LNCaP clone FGC (cell line): Measurements from ENCODE around the gene NPFFR1.
"Not testable (repeated sequence)": the region's sequence is repeated elsewhere in the genome, so short reads cannot be mapped to it uniquely, and the experiment has no call there.

ENCODE experiments used
- DNase-seq: peaks from one replicate; pipeline ENCODE4 v3.0.0-alpha.2; 2011; ENCODE audit warnings: low read depth
- H3K4me3 ChIP-seq: 2 replicates; pipeline ENCODE4 v1.5.1; 2011; ENCODE audit warnings: mild to moderate bottlenecking, low read depth, low read length, control low read depth
- TF ChIP-seq, protein P1 (sequence below): IDR thresholded peaks from 2 replicates; pipeline ENCODE4 v1.5.1; 2012; ENCODE audit warnings: mild to moderate bottlenecking; ENCODE audit not compliant: control insufficient read depth, insufficient read depth; ENCODE audit errors: extremely low read depth

Gene NPFFR1

DNA sequence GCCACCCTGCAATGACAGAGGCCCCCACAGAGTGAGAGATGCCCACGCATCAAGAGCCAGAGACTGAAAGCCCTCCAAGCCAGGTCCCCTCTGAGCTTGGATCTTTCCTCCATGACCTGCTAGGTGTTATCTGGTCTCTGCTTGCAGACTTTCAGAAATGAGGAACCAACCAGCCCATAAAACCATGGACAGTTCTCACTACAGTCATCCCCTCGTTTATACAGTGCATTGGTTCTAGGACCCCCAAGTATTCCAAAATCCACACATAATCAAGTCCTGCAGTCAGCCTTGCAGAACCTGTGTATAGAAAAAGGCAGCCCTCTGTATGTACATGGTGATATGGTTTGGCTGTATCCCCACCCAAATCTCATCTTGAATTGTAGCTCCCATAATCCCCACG is 23.1 kb downstream of the NPFFR1 start:
- DNase-seq, result no peak
- TF ChIP-seq, protein P1, sequence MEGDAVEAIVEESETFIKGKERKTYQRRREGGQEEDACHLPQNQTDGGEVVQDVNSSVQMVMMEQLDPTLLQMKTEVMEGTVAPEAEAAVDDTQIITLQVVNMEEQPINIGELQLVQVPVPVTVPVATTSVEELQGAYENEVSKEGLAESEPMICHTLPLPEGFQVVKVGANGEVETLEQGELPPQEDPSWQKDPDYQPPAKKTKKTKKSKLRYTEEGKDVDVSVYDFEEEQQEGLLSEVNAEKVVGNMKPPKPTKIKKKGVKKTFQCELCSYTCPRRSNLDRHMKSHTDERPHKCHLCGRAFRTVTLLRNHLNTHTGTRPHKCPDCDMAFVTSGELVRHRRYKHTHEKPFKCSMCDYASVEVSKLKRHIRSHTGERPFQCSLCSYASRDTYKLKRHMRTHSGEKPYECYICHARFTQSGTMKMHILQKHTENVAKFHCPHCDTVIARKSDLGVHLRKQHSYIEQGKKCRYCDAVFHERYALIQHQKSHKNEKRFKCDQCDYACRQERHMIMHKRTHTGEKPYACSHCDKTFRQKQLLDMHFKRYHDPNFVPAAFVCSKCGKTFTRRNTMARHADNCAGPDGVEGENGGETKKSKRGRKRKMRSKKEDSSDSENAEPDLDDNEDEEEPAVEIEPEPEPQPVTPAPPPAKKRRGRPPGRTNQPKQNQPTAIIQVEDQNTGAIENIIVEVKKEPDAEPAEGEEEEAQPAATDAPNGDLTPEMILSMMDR, result no peak
- no peak overlapping the region for H3K4me3 ChIP-seq

GRCh38 chr10:70260259-70260658 is 23.5 kb downstream of the NPFFR1 start:
- no peak overlapping the region for H3K4me3 ChIP-seq
- DNase-seq, result no peak
- TF ChIP-seq, protein P1, result no peak

GRCh38 chr10:70258216-70258615 is 25.6 kb downstream of the NPFFR1 start:
- TF ChIP-seq, protein P1, result no peak
- DNase-seq, result no peak
- no peak overlapping the region for H3K4me3 ChIP-seq

DNA sequence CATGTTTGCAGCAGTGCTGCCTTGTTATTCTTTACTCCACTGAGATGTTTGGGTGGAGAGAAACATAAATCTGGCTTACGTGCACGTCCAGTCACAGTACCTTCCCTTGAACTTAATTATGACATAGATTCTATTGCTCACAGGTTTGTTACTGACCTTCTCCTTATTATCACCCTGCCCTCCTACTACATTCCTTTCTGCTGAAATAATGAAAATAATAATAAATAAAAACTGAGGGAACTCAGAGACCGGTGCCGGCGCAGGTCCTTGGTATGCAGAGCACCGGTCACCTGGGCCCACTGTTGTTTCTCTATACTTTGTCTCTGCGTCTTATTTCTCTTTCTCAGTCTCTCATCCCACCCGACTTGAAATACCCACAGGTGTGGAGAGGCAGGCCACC is 26.0 kb downstream of the NPFFR1 start:
- not testable (repeated sequence) for DNase-seq

DNA sequence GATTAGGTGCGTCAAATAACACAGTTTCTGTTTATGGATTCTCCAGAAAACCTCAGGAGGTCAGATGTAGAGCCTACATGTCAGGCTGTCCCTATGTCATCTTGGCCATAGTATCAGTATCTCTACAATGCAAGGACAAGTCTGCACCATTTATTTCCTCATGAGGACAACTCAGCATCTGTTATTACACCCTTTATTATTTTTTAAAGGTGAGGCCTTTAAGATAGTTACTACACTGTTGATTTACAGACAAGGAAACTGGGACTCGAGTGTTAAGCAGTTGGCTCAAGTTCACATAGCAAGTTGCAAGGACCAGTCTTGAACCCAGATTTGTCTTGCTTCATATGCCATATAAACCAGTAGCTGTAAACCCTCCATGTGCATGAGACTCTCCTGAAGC is 27.3 kb downstream of the NPFFR1 start:
- TF ChIP-seq, protein P1, result no peak
- DNase-seq, result no peak
- H3K4me3 ChIP-seq, result no peak overlapping the region

More for the DNA sequence above, 26.0 kb downstream of the NPFFR1 start:
- not testable (repeated sequence) for H3K4me3 ChIP-seq

DNA sequence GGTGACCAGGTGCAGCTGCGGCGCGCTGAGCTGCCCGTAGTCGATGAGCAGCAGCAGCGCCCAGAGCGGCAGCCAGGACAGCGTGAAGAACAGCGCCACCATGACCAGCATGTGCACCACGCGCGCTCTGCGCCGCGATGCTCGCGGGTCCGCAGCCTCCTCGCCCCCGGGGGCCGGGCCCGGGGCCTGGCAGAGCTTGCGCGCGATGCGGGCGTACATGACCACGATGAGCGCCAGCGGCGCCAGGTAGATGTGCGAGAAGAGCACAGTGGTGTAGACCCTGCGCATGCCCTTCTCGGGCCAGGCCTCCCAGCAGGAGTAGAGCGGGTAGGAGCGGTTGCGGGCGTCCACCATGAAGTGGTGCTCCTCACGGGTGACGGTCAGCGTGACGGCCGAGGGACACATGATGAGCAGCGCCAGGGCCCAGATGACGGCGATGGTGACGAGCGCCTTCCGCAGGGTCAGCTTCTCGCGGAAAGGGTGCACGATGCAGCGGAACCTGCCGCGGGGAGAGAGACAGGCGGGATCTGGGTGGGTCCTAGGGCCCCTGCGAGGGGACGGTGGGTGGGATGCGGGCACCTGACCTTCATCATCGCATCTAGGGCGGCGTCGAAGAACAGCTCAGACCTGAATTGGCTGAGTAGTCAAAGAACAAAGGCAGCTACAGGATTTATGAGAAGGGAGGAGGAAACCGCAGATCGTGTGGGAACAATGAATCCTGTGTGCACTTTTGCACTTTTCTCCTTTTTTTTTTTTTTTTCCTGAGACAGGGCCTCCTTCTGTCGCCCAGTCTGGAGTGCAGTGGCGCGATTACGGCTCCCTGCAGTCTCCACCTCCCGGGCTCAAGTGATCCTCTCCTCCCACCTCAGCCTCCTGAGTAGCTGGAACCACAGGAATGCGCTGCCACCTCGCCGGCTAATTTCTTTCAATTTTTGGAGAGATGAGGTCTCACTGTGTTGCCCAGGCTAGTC is 28.2 kb downstream of the NPFFR1 start:
- no peak overlapping the region for H3K4me3 ChIP-seq
- TF ChIP-seq, protein P1, result no peak
- DNase-seq, result no peak

DNA sequence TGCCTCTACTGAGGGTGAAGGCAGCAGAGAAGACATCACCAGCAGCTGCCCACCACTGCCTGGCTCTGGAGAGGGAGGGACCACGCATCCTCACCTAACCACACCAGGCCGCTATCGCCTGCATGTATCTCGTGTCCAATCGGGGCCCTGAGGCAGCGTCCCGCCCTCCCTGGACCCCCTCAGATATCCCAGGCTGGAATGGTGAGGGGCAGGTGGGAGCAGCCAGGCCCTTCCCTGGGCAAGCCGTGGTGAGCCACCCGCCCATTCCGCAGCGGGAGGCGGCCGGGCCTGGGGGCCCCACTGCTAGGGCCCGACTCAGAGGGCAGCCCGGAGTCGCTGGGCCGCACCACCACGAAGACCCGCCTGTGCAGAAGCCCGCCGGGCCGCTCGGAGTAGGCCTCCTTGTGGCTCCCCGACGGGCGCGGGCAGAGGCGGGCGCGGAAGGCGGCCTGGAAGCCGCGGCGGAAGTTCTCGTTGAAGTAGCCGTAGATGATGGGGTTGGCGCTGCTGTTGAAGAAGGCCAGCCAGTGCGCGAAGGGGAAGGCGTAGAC is 29.0 kb downstream of the NPFFR1 start:
- TF ChIP-seq, protein P1, result no peak
- no peak overlapping the region for H3K4me3 ChIP-seq
- DNase-seq, result no peak
